ENCODE results near the gene MRPL16.
"Not testable (repeated sequence)": the region's sequence is repeated elsewhere in the genome, so short reads cannot be mapped to it uniquely, and the experiment has no call there.

The MRPL16 gene

GRCh38 chr11:59833602-59834001, 23.0 kb upstream of the MRPL16 start:
- H3K27me3 ChIP-seq (ENCODE audit: low read depth), result no peaks in the 10 kb centered on the region
- H3K4me3 ChIP-seq, result no peak overlapping the region
- no peaks in the 10 kb centered on the region for H3K36me3 ChIP-seq (replicated peaks)
- in situ Hi-C loops (cut with MboI; ENCODE audit: low sequenced_read_pairs), result no loop called here
- no peaks in the 10 kb centered on the region for H3K9me3 ChIP-seq
- H3K4me1 ChIP-seq, result no peaks in the 10 kb centered on the region
- DNase-seq (ENCODE audit: low spot score in 2 of 2), result no peak

- no peaks in the 10 kb centered on the region for H3K36me3 ChIP-seq (replicated peaks)
- no peak overlapping the region for H3K4me3 ChIP-seq
- no peaks in the 10 kb centered on the region for H3K9me3 ChIP-seq
- DNase-seq (ENCODE audit: low spot score in 2 of 2), result no peak
- no peaks in the 10 kb centered on the region for H3K27me3 ChIP-seq (ENCODE audit: low read depth)
- in situ Hi-C loops (cut with MboI; ENCODE audit: low sequenced_read_pairs), result loop anchor here (10.0 kb wide), 2 partner anchors 305 to 425 kb away; no protein-coding TSS in a partner anchor
- H3K4me1 ChIP-seq, result no peaks in the 10 kb centered on the region
Measured at GRCh38 chr11:59829358-59829757, 18.8 kb upstream of the MRPL16 start.

GRCh38 chr11:59822989-59823566, 12.5 kb upstream of the MRPL16 start:
- H3K4me3 ChIP-seq, result no peak overlapping the region
- peaks cover 9% of the 10 kb centered on the region for H3K4me1 ChIP-seq
- in situ Hi-C loops (cut with MboI; ENCODE audit: low sequenced_read_pairs), result loop anchor here (10.0 kb wide), 2 partner anchors 312 to 432 kb away; no protein-coding TSS in a partner anchor
- H3K27me3 ChIP-seq (ENCODE audit: low read depth), result no peaks in the 10 kb centered on the region
- no peaks in the 10 kb centered on the region for H3K36me3 ChIP-seq (replicated peaks)
- DNase-seq (ENCODE audit: low spot score in 2 of 2), result peak; percentile 65 to 82
- H3K9me3 ChIP-seq, result no peaks in the 10 kb centered on the region

- peaks cover 38% of the 10 kb centered on the region for H3K4me1 ChIP-seq
- no peaks in the 10 kb centered on the region for H3K36me3 ChIP-seq (replicated peaks)
- no peaks in the 10 kb centered on the region for H3K9me3 ChIP-seq
- no peaks in the 10 kb centered on the region for H3K27me3 ChIP-seq (ENCODE audit: low read depth)
- no peak for DNase-seq (ENCODE audit: low spot score in 2 of 2)
- H3K4me3 ChIP-seq, result no peak overlapping the region
- in situ Hi-C loops (cut with MboI; ENCODE audit: low sequenced_read_pairs), result no loop called here
Measured at GRCh38 chr11:59818572-59818971, 8.0 kb upstream of the MRPL16 start.

GRCh38 chr11:59816434-59816833, 5.9 kb upstream of the MRPL16 start:
- H3K36me3 ChIP-seq (replicated peaks); H3K9me3 ChIP-seq; H3K27me3 ChIP-seq (ENCODE audit: low read depth); H3K4me3 ChIP-seq; in situ Hi-C loops (cut with MboI; ENCODE audit: low sequenced_read_pairs); DNase-seq (ENCODE audit: low spot score in 2 of 2): not testable (repeated sequence)
- H3K4me1 ChIP-seq, result peaks cover 30% of the 10 kb centered on the region

GRCh38 chr11:59815754-59816153, 5.2 kb upstream of the MRPL16 start:
- DNase-seq (ENCODE audit: low spot score in 2 of 2), result peak in 1 of 2 experiments; percentile 20
- peaks cover 36% of the 10 kb centered on the region for H3K4me1 ChIP-seq
- no peaks in the 10 kb centered on the region for H3K27me3 ChIP-seq (ENCODE audit: low read depth)
- no peaks in the 10 kb centered on the region for H3K9me3 ChIP-seq
- H3K4me3 ChIP-seq, result no peak overlapping the region
- no peaks in the 10 kb centered on the region for H3K36me3 ChIP-seq (replicated peaks)
- in situ Hi-C loops (cut with MboI; ENCODE audit: low sequenced_read_pairs), result no loop called here

GRCh38 chr11:59814021-59814420, 3.4 kb upstream of the MRPL16 start:
- Histone ChIP-seq H3K4me1 (peaks cover 44% of the 10 kb centered on the region), H3K27me3 (ENCODE audit: low read depth) (no peaks in the 10 kb centered on the region), H3K9me3 (no peaks in the 10 kb centered on the region), H3K36me3 (replicated peaks) (peaks cover under 1% of the 10 kb centered on the region; the same call in 1 of the 2 replicates), H3K4me3 (no peak overlapping the region)
- in situ Hi-C loops (cut with MboI; ENCODE audit: low sequenced_read_pairs), result no loop called here
- DNase-seq (ENCODE audit: low spot score in 2 of 2), result no peak

- H3K4me1 ChIP-seq, result peaks cover 47% of the 10 kb centered on the region
- in situ Hi-C loops (cut with MboI; ENCODE audit: low sequenced_read_pairs), result no loop called here
- H3K9me3 ChIP-seq, result no peaks in the 10 kb centered on the region
- DNase-seq (ENCODE audit: low spot score in 2 of 2), result no peak
- H3K4me3 ChIP-seq, result no peak overlapping the region
- peaks cover 7% of the 10 kb centered on the region for H3K36me3 ChIP-seq (replicated peaks)
- no peaks in the 10 kb centered on the region for H3K27me3 ChIP-seq (ENCODE audit: low read depth)
Measured at GRCh38 chr11:59813364-59813763, 2.8 kb upstream of the MRPL16 start.

- peaks cover 47% of the 10 kb centered on the region for H3K4me1 ChIP-seq
- no peak for DNase-seq (ENCODE audit: low spot score in 2 of 2)
- in situ Hi-C loops (cut with MboI; ENCODE audit: low sequenced_read_pairs), result no loop called here
- no peaks in the 10 kb centered on the region for H3K27me3 ChIP-seq (ENCODE audit: low read depth)
- no peak overlapping the region for H3K4me3 ChIP-seq
- no peaks in the 10 kb centered on the region for H3K9me3 ChIP-seq
- peaks cover 18% of the 10 kb centered on the region for H3K36me3 ChIP-seq (replicated peaks)
Measured at GRCh38 chr11:59812220-59812619, 1.6 kb upstream of the MRPL16 start.

GRCh38 chr11:59810911-59811259, 307 bp upstream of the MRPL16 start:
- H3K9me3 ChIP-seq, result no peaks in the 10 kb centered on the region
- peaks cover 32% of the 10 kb centered on the region for H3K36me3 ChIP-seq (replicated peaks)
- peak overlapping the region; percentile 89 for H3K4me3 ChIP-seq
- DNase-seq (ENCODE audit: low spot score in 2 of 2), result no peak
- no peaks in the 10 kb centered on the region for H3K27me3 ChIP-seq (ENCODE audit: low read depth)
- H3K4me1 ChIP-seq, result peaks cover 35% of the 10 kb centered on the region
- in situ Hi-C loops (cut with MboI; ENCODE audit: low sequenced_read_pairs), result no loop called here

- DNase-seq (ENCODE audit: low spot score in 2 of 2), result no peak
- H3K27me3 ChIP-seq (ENCODE audit: low read depth), result no peaks in the 10 kb centered on the region
- H3K4me3 ChIP-seq, result no peak overlapping the region
- H3K4me1 ChIP-seq, result peaks cover 17% of the 10 kb centered on the region; the same call in 1 of the 2 replicates
- H3K36me3 ChIP-seq (replicated peaks), result peaks cover 66% of the 10 kb centered on the region
- no peaks in the 10 kb centered on the region for H3K9me3 ChIP-seq
- in situ Hi-C loops (cut with MboI; ENCODE audit: low sequenced_read_pairs), result loop anchor here (10.0 kb wide), 1 partner anchor 52 kb away; the partner anchor contains the start of gene STX3
Measured at GRCh38 chr11:59807047-59807610, 3.4 kb downstream of the MRPL16 start.

- in situ Hi-C loops (cut with MboI; ENCODE audit: low sequenced_read_pairs), result loop anchor here (10.0 kb wide), 1 partner anchor 49 kb away; the partner anchor contains the start of gene STX3
- Histone ChIP-seq H3K4me1 (peaks cover 3% of the 10 kb centered on the region; the same call in 1 of the 2 replicates), H3K9me3 (no peaks in the 10 kb centered on the region), H3K36me3 (replicated peaks) (peaks cover 69% of the 10 kb centered on the region), H3K27me3 (ENCODE audit: low read depth) (no peaks in the 10 kb centered on the region), H3K4me3 (no peak overlapping the region)
- DNase-seq (ENCODE audit: low spot score in 2 of 2), result no peak
Measured at GRCh38 chr11:59804061-59804460, 6.5 kb downstream of the MRPL16 start.

- H3K27me3 ChIP-seq (ENCODE audit: low read depth), result no peaks in the 10 kb centered on the region
- in situ Hi-C loops (cut with MboI; ENCODE audit: low sequenced_read_pairs), result loop anchor here (10.0 kb wide), 1 partner anchor 48 kb away; the partner anchor contains the start of gene STX3
- DNase-seq (ENCODE audit: low spot score in 2 of 2), result peak; percentile 28 to 35
- no peaks in the 10 kb centered on the region for H3K4me1 ChIP-seq
- no peaks in the 10 kb centered on the region for H3K9me3 ChIP-seq
- no peak overlapping the region for H3K4me3 ChIP-seq
- H3K36me3 ChIP-seq (replicated peaks), result peaks cover 58% of the 10 kb centered on the region
Measured at GRCh38 chr11:59802639-59803176, 7.9 kb downstream of the MRPL16 start.

GRCh38 chr11:59801981-59802638, 8.5 kb downstream of the MRPL16 start:
- H3K36me3 ChIP-seq (replicated peaks), result peaks cover 57% of the 10 kb centered on the region
- H3K27me3 ChIP-seq (ENCODE audit: low read depth), result no peaks in the 10 kb centered on the region
- in situ Hi-C loops (cut with MboI; ENCODE audit: low sequenced_read_pairs), result loop anchor here (10.0 kb wide), 1 partner anchor 47 kb away; the partner anchor contains the start of gene STX3

More at GRCh38 chr11:59801981-59802638, 8.5 kb downstream of the MRPL16 start:
- no peak for DNase-seq (ENCODE audit: low spot score in 2 of 2)
- H3K4me3 ChIP-seq, result no peak overlapping the region
- H3K4me1 ChIP-seq, result no peaks in the 10 kb centered on the region
- no peaks in the 10 kb centered on the region for H3K9me3 ChIP-seq
